OCI-LY7 (cell line): ENCODE results near the gene PLEKHG1.

Experiments
- EZH2phosphoT487 ChIP-seq: fragments of 200-600 bp; sonication (generic); IDR thresholded peaks from 2 replicates; pipeline ENCODE4 v1.6.1; 2018; ENCODE audit warnings: low read depth, borderline replicate concordance, mild to moderate bottlenecking, mixed run types, antibody characterized with exemption, low read length, moderate library complexity, mixed read lengths
- TF ChIP-seq, protein P1 (sequence below): fragments of 200-600 bp; sonication (generic); conservative IDR thresholded peaks from 2 replicates; pipeline ENCODE4 v1.5.1; 2014; ENCODE audit warnings: mild to moderate bottlenecking, antibody characterized with exemption, low read length, moderate library complexity, mixed read lengths

DNA sequence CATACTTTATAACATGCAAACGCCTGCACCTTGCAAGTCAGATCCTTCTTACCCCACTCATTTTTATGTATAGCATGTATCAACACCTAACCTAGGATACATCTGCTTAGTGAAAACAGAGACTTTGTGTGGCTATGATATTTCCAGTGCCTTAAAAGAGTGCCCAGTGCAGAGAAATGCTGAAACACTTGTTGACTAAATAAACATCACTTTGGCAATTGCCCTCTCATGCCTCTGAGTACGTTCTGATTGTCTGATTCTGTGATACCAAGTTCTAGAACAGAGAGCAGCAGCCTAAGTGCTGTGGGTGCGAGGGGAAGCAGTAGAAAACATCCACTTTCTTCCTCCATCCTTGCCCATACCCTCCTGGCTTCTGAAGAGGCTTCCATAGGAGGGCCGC lies 13.6 kb downstream of the PLEKHG1 start:
- TF ChIP-seq, protein P1, sequence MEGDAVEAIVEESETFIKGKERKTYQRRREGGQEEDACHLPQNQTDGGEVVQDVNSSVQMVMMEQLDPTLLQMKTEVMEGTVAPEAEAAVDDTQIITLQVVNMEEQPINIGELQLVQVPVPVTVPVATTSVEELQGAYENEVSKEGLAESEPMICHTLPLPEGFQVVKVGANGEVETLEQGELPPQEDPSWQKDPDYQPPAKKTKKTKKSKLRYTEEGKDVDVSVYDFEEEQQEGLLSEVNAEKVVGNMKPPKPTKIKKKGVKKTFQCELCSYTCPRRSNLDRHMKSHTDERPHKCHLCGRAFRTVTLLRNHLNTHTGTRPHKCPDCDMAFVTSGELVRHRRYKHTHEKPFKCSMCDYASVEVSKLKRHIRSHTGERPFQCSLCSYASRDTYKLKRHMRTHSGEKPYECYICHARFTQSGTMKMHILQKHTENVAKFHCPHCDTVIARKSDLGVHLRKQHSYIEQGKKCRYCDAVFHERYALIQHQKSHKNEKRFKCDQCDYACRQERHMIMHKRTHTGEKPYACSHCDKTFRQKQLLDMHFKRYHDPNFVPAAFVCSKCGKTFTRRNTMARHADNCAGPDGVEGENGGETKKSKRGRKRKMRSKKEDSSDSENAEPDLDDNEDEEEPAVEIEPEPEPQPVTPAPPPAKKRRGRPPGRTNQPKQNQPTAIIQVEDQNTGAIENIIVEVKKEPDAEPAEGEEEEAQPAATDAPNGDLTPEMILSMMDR: no peak
- TF ChIP-seq EZH2phosphoT487: no peak
